Measurements from ENCODE around the gene TAF7L. TPM values are rescaled to one million over a fixed set of nuclear protein-coding genes. Genes with fewer than 3 reads are reported as not detected.

The TAF7L gene
- 0.08 to 0.14 TPM (median 0.10 TPM) in 5 replicates for total RNA-seq (2022; extraction: Qiagen RNA extraction)

DNA sequence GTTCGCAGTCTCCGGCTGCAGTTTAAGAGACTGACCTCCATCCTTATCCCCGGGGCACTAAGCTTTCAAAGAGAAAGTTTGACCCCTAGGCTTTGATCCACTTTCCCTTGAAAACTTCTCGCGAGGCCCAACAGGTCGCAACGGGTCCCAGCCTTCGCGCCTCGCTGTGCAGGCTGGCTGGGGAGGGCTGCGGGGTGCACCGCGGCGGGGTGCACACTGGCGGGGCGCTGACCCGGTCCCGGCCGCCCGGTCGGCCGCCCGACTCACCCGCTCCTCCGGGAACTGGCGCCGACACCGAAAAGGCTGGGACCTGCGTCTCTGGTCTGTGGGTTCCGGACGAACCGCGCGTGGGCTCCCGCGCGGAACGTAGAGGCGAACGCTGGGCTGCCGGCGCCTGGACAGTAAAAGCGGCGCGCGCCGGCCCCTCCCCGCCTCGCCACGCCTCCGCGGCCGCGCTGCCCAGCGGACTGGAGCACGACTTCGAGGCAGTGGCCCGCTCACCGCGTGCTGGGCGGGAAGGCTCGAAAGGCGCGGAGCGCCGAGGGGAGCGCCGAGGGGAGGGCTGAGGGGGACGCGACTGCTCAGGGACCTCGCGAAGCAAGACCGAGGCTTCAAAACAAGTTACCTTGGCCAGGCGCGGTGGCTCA, at the start of gene TAF7L:
TSS of gene TAF7L (minus strand) at position 378 of the 647 bp plus-strand sequence. CDS start 3,791 bp downstream, outside the sequence.

GRCh38 chrX:101219116-101219863, 71.8 kb downstream of the TAF7L start, which contains the start of gene DRP2:
Gene DRP2, plus strand, starts transcription at chrX:101219786. Its CDS starts 11,862 bp downstream, at chrX:101231648.

Other genes with a start within 250 kb of the TAF7L start
- 14.3 to 18.8 TPM (median 16.2 TPM) in 5 replicates for gene TRMT2B, start 239.2 kb downstream of the TAF7L start, total RNA-seq (2022; extraction: Qiagen RNA extraction)
- gene TMEM35A, start 212.5 kb downstream of the TAF7L start, total RNA-seq (2022; extraction: Qiagen RNA extraction), result not detected in 5 replicates
- 9.9 to 18.2 TPM (median 13.1 TPM) in 5 replicates for gene CENPI, start 193.1 kb downstream of the TAF7L start, total RNA-seq (2022; extraction: Qiagen RNA extraction)
- 0.13 to 0.28 TPM (median 0.16 TPM) in 5 replicates for gene DRP2, start 71.5 kb downstream of the TAF7L start, total RNA-seq (2022; extraction: Qiagen RNA extraction)
- 26.5 to 29.9 TPM (median 28.0 TPM) in 5 replicates for gene TIMM8A, start 57.4 kb upstream of the TAF7L start, total RNA-seq (2022; extraction: Qiagen RNA extraction)
- 0.07 to 0.26 TPM (median 0.18 TPM) in 5 replicates for gene BTK, start 94.9 kb upstream of the TAF7L start, total RNA-seq (2022; extraction: Qiagen RNA extraction)
- 2,449 to 2,973 TPM (median 2,526 TPM) in 5 replicates for gene RPL36A, start 99.7 kb upstream of the TAF7L start, total RNA-seq (2022; extraction: Qiagen RNA extraction)
- 160 to 197 TPM (median 177 TPM) in 5 replicates for gene GLA, start 116.6 kb upstream of the TAF7L start, total RNA-seq (2022; extraction: Qiagen RNA extraction)
- 51.9 to 76.0 TPM (median 56.2 TPM) in 5 replicates for gene HNRNPH2, start 116.9 kb upstream of the TAF7L start, total RNA-seq (2022; extraction: Qiagen RNA extraction)
- gene ARMCX4, start 194.1 kb upstream of the TAF7L start, total RNA-seq (2022; extraction: Qiagen RNA extraction), result 0.31 to 0.69 TPM (median 0.63 TPM) in 5 replicates

Measured in A549 treated with Hydrocortisone at 1 μM for 4 hours (cell line).